Activated CD8-positive, alpha-beta memory T cell treated with anti-CD3 and anti-CD28 coated beads for 1 hour (primary cell): ENCODE measurements around the gene MAP1LC3B2.

Experiments used
- DNase-seq, 2 donors: peaks; one replicate each; pipeline ENCODE4 v3.0.0-alpha.2; 2020; ENCODE audit warnings: low read depth in 1 of 2; ENCODE audit errors: extremely low read depth in 1 of 2

Gene MAP1LC3B2

GRCh38 chr12:116591855-116592637 is 32.9 kb downstream of the MAP1LC3B2 start:
- DNase-seq = no peak

GRCh38 chr12:116592731-116593130 is 33.5 kb downstream of the MAP1LC3B2 start:
- no peak for DNase-seq

GRCh38 chr12:116594325-116595038 is 35.3 kb downstream of the MAP1LC3B2 start:
- no peak for DNase-seq

DNA sequence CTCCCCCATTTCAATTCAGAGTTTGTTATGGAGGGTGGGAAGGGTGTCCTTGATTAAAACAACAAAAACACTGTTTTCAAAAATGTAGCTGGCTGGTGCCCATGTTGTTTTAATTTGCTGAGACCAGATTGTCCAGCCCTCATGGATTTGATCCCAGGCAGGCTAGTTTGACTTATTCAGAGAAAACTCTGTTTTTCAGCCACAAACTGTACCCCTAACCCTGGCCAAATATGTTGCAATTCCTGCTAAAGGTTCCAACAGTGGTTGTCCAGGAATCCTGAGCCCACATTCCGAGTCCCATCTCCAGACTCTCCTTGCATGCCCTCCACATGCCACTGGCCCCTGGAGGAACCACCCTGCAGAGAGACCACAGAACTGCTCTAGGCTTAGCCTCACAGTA is 36.0 kb downstream of the MAP1LC3B2 start:
- DNase-seq = no peak

DNA sequence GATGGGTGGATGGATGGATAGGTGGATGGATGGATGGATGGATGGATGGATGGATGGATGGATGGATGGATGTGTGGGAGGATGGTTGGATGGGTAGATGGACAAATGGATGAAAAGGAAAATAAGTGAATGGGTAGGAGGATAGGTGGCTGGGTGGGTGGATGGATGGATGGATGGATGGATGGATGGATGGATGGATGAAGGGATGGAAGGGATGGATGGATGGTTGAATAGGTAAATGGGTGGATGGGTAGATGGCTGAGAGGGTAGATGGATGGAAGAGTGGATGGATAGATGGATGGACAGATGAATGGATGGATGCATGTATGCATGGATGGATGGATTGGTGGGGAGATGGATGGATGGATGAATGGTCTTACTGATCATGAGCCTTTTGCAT is 36.5 kb downstream of the MAP1LC3B2 start:
- DNase-seq = no peak

DNA sequence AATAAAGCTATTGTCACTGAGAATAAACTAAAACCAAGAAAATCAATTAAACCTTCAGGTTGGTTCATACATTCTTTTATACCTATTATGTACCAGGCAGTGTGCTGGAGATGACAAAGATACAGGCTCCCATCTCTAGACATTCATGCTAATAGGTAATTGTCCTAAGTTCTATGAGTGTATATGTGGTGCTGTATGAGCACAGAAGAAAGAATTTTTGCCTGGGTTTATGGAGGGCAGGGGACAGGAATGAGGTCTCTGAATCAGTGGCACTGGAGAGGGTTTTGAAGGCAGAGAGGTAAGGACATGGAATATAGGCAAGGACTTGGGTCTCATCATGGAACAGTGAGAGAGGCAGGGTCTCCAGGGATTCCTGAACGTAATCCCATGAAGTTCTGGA is 38.7 kb downstream of the MAP1LC3B2 start:
- DNase-seq = no peak

DNA sequence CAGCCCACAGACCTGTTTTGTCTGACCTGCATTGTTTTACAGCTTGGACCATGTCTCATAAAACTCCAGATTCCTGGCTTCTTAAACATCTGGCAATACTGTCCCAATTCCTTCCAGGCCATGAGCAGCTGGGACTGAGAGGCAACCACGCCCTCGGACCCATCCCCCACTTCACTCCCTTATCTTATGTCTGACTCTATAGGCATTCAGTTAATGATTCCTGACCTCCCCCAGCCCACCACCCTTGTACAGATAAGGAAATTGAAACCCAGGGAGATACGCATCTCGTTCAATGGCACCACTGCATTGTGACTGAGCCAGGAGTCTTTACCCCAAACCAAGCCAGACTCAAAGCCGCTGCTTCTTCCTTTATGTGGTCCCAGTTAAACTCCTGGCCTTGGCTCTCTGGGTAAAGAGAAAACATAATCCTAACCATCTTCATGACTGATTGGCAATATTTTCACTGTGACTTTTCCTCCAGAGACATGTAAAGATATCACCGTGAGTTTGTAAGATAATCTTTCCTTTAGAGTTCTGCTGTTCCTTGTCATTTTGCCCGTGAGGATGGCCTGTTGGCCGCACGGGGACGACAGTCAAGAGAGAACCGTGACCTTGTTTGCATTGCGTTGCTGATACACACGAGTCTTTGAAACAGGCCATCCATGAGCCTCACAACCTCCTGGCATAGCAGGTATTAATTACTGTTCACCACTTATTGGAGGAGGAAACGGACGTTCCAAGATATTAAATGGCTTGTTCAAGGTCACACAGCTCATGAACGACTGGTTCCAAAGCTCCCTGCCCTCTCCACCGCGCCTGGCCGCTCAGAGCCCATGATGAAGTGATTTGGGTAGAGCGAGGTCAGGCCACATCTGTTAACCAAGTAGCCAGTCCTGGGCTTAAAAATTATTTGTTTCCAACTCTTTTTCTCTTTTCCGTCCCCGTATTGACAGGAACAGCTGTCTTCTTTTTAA is 39.4 kb downstream of the MAP1LC3B2 start:
- DNase-seq = no peak

DNA sequence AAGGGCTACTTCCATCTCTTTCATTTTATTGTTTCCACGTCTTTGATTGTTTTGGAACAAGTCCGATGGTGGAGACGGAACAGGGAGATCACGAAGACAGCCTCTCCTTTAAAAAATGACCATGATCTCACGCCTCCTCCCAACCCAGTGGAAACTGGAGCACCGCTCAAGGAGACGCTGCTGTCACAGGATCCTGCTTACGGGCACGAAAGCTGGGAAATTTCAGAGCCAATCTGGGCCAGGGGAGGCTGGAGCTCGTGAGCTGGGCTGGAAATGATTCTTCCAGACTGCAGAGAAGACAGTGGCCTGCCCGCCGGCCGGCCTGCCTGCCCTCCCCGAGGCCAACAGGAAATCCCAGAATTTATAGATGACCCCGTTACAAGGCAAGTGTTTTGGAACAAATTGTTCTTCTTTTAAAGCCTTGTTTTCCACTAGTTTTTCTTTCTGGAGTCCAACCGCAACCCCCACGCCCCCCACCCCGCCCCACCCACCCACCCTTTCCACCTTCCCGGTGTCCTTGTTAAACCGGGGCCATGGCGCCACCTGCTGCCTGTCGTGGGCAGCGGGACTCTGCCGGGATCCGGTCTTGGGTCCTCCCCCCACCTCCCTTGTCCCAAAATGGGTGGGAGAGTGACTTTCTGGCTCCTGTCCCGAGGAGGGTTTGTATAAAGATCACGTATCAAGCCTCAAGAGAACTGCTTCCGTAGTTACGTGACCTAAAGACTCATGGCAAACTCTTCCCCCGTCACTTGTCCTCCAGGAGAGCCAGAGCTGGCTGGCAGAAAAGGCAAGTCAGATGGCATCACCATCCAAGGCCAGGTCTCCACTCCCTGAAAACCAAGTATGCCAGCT is 40.3 kb downstream of the MAP1LC3B2 start:
- DNase-seq = peak; percentile 9 to 44

GRCh38 chr12:116600959-116601918 is 42.1 kb downstream of the MAP1LC3B2 start:
- DNase-seq = no peak

DNA sequence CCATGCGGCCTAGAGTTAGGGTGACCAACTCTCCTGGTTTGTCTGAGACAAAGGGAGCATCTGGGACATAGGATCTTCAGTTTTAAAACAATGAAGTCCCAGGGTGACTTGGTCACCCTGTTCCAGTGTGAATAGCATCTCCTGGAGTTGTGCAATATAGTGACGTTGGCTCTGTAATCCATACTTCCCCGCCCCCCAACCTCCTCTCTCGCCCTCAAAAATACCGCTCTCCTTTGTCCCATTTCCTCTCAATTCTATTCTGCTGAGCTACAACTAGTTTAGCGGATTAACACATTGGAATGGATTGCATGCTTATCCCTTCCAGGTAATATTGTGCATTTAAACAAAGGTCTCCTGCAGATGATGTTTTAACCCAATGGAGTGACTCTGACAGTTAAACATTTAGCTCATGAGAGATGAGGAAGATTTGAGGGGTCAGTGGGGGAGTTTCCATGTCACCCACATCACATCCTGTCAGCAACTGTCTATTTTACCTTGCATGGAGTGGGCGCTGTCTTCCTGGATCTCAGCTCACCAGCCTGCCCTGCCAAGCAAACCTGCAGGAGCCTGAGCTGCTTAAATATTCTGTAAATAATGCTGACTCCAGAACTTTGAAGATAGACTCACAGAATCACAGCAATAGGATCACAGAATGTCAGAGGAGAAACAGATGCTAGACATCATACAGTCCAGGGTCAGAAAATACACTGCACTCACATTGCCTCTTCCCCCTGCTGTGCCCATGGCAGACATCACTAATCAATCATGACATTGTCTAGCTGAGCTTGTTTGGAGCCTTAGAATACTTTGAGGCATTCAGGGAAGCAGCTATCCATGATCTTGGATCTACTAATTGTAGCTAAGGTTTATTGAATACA is 43.0 kb downstream of the MAP1LC3B2 start:
- no peak for DNase-seq

DNA sequence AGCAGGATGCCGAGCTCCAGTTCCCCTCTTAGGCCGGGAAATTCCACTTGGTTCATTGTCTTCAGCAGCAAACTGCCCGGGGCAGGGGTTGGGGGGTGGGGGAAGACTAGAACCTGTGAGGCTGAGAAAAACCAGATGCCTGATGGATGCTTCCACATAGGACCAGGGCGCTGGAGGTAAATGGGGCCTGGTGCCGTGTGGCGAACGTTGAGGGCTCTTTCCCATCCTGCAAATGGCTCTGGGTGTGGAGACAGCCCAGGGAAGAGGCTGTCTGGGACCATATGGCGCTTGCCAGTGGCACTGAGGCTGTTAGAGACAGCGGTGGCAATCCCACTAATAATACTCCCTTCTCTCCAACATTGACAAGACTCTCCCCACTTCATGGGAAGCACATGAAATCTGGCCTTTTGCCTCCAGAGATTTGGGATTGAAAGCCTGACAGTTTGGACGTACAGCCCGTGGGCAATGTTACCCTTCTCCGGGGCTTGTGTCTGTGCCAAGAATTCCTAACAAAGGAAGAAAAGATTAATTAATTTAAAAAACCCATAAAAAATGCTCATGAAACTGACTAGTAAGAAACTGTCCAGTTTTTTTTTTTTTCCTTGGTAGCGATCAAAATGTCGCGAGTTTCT is 44.5 kb downstream of the MAP1LC3B2 start:
- DNase-seq = no peak

DNA sequence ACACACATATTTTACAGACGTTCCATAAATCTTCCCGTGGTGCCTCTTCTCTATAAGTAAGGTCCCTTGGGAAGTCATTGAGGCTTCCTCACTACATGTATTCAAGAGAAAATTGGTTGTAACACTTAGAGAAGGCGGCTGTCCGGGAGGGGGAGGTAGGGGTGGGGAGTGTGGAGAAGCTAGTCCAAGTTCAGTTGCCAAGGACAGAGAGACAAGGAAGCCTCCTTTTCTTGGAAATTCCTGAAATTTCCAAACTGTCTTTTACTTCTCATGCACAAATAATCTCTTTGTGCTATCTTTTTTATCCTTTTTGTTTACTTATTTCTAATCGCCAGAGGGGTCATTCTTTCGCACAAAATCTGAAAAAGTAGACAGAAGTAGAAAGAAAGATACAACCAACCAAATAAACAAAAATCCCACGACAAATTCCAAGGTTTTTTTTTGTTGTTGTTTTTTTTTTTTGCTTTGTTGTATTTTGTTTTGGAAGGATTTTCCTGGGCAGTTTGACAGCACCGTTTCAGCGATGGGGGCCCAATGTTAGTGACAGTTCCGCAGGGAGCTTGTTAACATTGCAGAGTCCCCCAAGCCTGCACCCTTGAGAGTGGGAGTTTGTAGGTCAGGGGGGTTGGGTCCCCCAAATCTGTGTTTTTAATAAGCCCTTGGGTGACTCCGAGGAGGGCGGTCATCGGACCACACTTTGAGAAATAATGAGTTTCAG is 45.2 kb downstream of the MAP1LC3B2 start:
- no peak for DNase-seq

DNA sequence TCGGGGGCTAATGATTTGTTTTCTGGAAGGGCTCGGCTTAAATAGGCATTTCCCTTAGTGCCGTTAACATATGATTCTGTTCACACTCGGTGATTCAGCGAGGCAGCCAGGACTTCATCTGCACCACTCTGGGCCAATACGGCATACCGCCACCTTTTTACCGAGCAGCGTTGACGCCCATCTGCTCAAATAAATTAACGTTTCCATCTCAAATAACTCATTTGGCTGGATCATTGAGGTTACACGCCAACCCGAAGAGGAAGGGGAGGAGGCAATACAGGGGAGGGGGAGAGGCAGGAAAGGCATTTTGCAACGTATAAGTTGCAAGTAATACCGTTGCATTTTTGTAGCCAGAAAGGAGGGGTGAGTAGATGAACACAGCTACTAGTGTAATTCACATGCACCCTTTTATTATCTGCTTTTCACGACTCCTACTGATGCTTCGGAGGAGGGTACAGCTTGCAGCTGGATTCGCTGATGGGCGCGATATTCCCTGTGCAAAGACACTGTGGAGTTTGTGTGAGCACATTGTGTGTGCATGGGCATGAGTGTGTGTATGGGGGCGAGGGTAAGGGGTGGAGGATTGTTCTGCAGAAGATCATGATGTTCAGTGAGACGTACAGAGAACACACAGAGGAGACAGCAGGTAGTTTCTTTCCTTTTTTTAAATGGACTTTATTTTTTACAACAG is 45.9 kb downstream of the MAP1LC3B2 start:
- DNase-seq = no peak

DNA sequence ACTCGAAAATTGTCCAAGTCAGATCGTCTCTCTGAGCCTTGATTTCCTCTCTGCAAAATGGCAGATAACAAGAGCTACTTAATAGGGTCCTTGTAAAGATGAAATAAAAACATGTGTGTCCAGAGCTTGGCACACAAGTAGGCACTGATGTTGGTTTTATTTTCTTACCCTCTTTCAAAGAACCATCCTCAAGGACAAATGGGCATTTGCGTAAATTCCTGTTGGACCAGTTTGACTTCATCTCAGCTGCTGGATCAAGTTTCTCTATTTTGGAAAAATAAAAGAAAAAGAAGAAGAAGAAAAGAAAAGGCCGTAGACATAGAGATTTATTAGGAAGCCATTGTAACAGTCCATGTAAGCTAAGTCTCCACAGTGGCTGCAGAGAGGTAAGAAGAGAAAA is 47.2 kb downstream of the MAP1LC3B2 start:
- no peak for DNase-seq

GRCh38 chr12:116607039-116607438 is 47.9 kb downstream of the MAP1LC3B2 start:
- DNase-seq = no peak

DNA sequence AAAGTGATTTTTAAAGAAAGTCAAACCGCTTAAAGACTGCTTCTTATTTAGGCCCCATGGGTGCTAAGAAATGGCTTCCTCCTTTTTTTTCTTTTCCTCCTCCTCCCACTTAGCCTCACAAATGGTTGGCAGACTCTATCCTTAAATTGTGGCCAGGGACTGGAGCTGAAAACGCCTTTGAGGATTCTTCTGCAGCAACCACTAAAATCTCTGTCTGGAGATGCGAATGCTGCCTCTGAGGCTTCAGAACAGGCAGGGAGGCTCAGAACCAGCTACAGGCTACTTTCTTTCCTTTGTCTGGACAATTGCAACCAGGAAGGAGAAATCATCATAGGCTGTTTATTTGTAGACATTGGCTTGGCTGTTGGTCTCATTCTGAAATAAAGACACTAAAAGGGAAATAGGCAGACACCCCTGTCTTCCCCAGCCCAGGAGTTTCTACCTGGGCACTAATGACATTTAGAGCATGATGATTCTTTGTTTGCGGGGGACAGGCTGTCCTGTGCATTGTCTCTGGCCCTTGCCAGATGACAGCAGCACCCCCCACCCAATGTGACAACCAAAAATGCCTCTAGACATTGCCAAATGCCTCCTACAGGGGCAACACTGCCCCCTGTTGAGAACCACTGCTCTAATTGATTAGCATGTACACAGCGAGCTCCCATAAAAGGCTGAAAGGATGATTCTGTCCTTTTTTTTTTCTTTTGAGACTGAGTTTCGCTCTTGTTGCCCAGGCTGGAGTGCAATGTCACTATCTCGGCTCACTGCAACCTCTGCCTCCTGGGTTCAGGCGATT is 50.3 kb downstream of the MAP1LC3B2 start:
- no peak for DNase-seq
